Activated T-cell treated with anti-CD3 and anti-CD28 coated beads, Interleukin-2, amount 50 U/mL, for 4 hours (primary cell): ENCODE measurements around the gene CHML. TPM values are rescaled to one million over a fixed set of nuclear protein-coding genes. Genes with fewer than 3 reads are reported as not detected.
A peak's percentile ranks its signal among the peaks of the same experiment; 100 is the strongest.

Experiments
- ATAC-seq, 2 donors: fragments of 200-7000 bp; cut with Tn5 transposase; one replicate each; pipeline ENCODE4 v1.10.0; 2021
- DNase-seq: peaks from one replicate; pipeline ENCODE4 v3.0.0-alpha.2; 2020
- H3K27me3 Mint-ChIP-seq: one replicate; pipeline ENCODE4 v1.8.0; 2021; ENCODE audit warnings: low read depth, mixed read lengths
- H3K36me3 Mint-ChIP-seq: one replicate; pipeline ENCODE4 v1.8.0; 2022; ENCODE audit warnings: mixed read lengths; ENCODE audit not compliant: insufficient read depth
- H3K4me1 Mint-ChIP-seq: one replicate; pipeline ENCODE4 v1.8.0; 2021; ENCODE audit warnings: low read depth, mixed read lengths
- H3K4me3 Mint-ChIP-seq: one replicate; pipeline ENCODE4 v1.8.0; 2021; ENCODE audit warnings: mild to moderate bottlenecking, moderate library complexity, mixed read lengths
- H3K9me3 Mint-ChIP-seq: one replicate; pipeline ENCODE4 v1.8.0; 2021; ENCODE audit warnings: mixed read lengths
- total RNA-seq, 3 donors: library from RNA; stranded (reverse); gene quantifications; one replicate each; pipeline ENCODE4 v1.2.1, GENCODE V29; 2021

The CHML gene
- total RNA-seq, 3 donors from 2014 or later, result 27.2 to 46.7 (median 28.9) TPM

GRCh38 chr1:241603731-241604245, 36.4 kb downstream of the CHML start:
- peaks cover 20% of the 10 kb centered on the region for H3K36me3 Mint-ChIP-seq
- no peak overlapping the region for H3K4me3 Mint-ChIP-seq
- ATAC-seq (no peak), DNase-seq (no peak)
- H3K9me3 Mint-ChIP-seq, result no peaks in the 10 kb centered on the region
- no peaks in the 10 kb centered on the region for H3K27me3 Mint-ChIP-seq
- peaks cover 3% of the 10 kb centered on the region for H3K4me1 Mint-ChIP-seq

DNA sequence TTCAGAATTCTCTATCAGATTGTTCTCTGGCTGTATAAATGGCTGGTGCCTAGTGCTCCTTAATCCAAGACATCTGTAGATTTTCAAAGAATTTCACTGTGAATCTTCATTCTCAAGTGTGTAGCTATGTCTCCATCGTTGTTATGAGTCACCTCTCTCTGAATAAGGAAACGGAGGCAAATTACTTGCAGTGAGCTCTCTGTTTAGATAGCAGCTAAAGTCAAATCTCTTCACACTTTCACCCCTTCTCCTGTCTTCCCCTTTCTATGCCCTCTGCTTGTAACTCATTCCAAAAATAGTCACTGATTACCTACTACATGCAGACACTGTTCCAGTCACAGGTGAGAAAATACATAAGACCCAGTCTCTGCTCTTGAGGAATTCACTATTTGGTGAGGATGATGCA, 39.7 kb downstream of the CHML start:
- no peak for ATAC-seq
- no peak overlapping the region for H3K4me3 Mint-ChIP-seq
- no peaks in the 10 kb centered on the region for H3K9me3 Mint-ChIP-seq
- H3K36me3 Mint-ChIP-seq, result peaks cover 20% of the 10 kb centered on the region
- H3K4me1 Mint-ChIP-seq, result peaks cover 3% of the 10 kb centered on the region
- no peak for DNase-seq
- no peaks in the 10 kb centered on the region for H3K27me3 Mint-ChIP-seq

- Mint-ChIP-seq H3K27me3 (no peaks in the 10 kb centered on the region), H3K4me1 (peaks cover 8% of the 10 kb centered on the region), H3K36me3 (peaks cover 28% of the 10 kb centered on the region), H3K9me3 (no peaks in the 10 kb centered on the region), H3K4me3 (no peak overlapping the region)
- ATAC-seq (no peak), DNase-seq (no peak)
Observed at GRCh38 chr1:241598249-241598648, 41.9 kb downstream of the CHML start.

- H3K36me3 Mint-ChIP-seq, result peaks cover 14% of the 10 kb centered on the region
- no peaks in the 10 kb centered on the region for H3K9me3 Mint-ChIP-seq
- peaks cover 19% of the 10 kb centered on the region for H3K4me1 Mint-ChIP-seq
- no peak overlapping the region for H3K4me3 Mint-ChIP-seq
- DNase-seq, result no peak
- no peaks in the 10 kb centered on the region for H3K27me3 Mint-ChIP-seq
- ATAC-seq, result no peak
Observed at GRCh38 chr1:241596633-241597032, 43.5 kb downstream of the CHML start.

- peaks cover 16% of the 10 kb centered on the region for H3K4me1 Mint-ChIP-seq
- H3K9me3 Mint-ChIP-seq, result no peaks in the 10 kb centered on the region
- DNase-seq (no peak), ATAC-seq (no peak)
- H3K27me3 Mint-ChIP-seq, result no peaks in the 10 kb centered on the region
- no peak overlapping the region for H3K4me3 Mint-ChIP-seq
- H3K36me3 Mint-ChIP-seq, result peaks cover 13% of the 10 kb centered on the region
Observed at GRCh38 chr1:241593186-241593585, 47.0 kb downstream of the CHML start.

DNA sequence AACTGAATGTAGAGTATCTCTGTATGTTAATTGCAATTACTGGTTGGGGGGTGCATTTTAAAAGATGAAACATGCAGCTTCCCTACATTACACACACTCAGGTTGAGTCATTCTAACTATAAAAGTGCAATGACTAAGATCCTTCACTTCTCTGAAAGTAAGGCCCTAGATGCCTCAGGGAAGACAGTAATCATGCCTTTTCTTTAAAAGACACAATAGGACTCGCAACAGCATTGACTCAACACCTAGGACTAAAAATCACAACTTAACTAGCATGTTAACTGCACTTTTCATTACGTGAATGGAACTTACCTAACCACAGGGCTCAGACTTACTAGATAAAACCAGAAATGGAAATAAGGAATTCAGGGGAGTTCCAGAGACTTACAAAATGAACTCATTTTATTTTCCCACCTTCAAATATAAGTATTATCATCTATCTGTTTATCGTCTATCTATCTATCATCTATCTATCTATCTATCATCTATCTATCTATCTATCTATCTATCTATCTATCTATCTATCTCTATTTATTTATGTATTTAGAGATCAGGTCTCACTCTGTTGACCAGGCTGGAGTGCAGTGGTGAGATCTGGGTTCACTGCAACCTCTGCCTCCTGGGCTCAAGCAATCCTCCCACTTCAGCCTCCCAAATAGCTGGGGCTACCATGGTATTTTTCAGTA, 47.8 kb downstream of the CHML start:
- Mint-ChIP-seq H3K9me3 (no peaks in the 10 kb centered on the region), H3K4me3 (no peak overlapping the region), H3K36me3 (peaks cover 13% of the 10 kb centered on the region), H3K4me1 (peaks cover 16% of the 10 kb centered on the region), H3K27me3 (no peaks in the 10 kb centered on the region)
- ATAC-seq, result peak; percentile 97 to 99
- DNase-seq, result no peak

- Mint-ChIP-seq H3K4me3 (no peak overlapping the region), H3K9me3 (no peaks in the 10 kb centered on the region), H3K27me3 (no peaks in the 10 kb centered on the region), H3K4me1 (peaks cover 16% of the 10 kb centered on the region), H3K36me3 (peaks cover 13% of the 10 kb centered on the region)
- DNase-seq (no peak), ATAC-seq (no peak)
Observed at GRCh38 chr1:241591736-241592135, 48.4 kb downstream of the CHML start.

DNA sequence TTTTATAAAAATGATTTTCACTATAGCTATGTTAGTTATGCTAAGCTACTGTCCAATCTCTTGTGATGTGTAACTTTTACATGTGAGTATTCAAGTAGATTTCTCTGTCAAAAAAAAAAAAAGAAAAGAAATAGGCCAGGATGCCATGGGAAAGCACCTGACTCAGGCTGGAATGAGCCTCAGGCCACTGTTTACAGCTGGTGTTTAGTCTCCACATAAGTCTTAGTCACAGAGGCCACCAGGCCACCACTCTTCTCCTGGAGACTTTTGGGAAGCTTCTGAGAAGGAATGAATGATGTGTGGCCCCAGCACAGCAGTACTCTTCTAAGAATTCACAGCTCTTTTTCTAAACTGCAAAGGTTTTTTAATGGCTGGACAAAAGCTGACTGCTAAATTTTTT, 48.9 kb downstream of the CHML start:
- no peak overlapping the region for H3K4me3 Mint-ChIP-seq
- H3K36me3 Mint-ChIP-seq, result peaks cover 15% of the 10 kb centered on the region
- DNase-seq (no peak), ATAC-seq (no peak)
- H3K9me3 Mint-ChIP-seq, result no peaks in the 10 kb centered on the region
- H3K4me1 Mint-ChIP-seq, result peaks cover 16% of the 10 kb centered on the region
- no peaks in the 10 kb centered on the region for H3K27me3 Mint-ChIP-seq

DNA sequence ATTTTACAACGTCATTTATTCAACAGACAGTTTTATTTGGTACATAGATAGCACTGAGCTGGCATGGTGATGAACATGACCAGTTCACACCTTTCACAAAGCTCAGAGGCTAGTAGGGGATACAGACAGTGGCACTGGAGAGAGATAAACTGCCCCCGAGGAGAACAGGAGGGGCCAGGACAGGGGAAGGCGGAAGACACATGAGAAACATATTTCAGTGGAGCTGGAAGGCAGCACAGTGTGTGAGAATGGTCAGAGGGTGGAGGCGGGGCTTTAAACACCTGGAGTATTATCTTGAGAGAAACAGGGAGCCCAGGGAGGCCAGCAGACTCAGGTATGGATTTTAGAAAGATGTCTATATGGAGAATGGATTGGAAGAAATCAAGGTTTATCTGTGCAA, 49.5 kb downstream of the CHML start:
- ATAC-seq (no peak), DNase-seq (no peak)
- H3K9me3 Mint-ChIP-seq, result no peaks in the 10 kb centered on the region
- no peaks in the 10 kb centered on the region for H3K27me3 Mint-ChIP-seq
- H3K4me3 Mint-ChIP-seq, result no peak overlapping the region
- H3K4me1 Mint-ChIP-seq, result peaks cover 16% of the 10 kb centered on the region
- H3K36me3 Mint-ChIP-seq, result peaks cover 15% of the 10 kb centered on the region

Other genes with a start within 250 kb of the CHML start
- 10 to 100 TPM; 76.7 to 85.7 (median 78.3) TPM for gene FH, start 120.6 kb downstream of the CHML start, total RNA-seq
- under 1 TPM; 0.34 to 0.91 (median 0.49) TPM for gene KMO, start 108.0 kb downstream of the CHML start, total RNA-seq
- 1 to 10 TPM; 6.2 to 8.5 (median 6.9) TPM for gene OPN3, start within 50 bp of the CHML start, total RNA-seq
- gene WDR64, start 11.9 kb upstream of the CHML start, total RNA-seq, result under 1 TPM in 2 of 3 donors, not detected in 1; 0.13 to 0.14 TPM
- 10 to 100 TPM; 24.0 to 36.1 (median 25.5) TPM for gene EXO1, start 207.8 kb upstream of the CHML start, total RNA-seq